ENCODE data around the gene NPB.
A peak's percentile ranks its signal among the peaks of the same experiment; 100 is the strongest.

Gene NPB

DNA sequence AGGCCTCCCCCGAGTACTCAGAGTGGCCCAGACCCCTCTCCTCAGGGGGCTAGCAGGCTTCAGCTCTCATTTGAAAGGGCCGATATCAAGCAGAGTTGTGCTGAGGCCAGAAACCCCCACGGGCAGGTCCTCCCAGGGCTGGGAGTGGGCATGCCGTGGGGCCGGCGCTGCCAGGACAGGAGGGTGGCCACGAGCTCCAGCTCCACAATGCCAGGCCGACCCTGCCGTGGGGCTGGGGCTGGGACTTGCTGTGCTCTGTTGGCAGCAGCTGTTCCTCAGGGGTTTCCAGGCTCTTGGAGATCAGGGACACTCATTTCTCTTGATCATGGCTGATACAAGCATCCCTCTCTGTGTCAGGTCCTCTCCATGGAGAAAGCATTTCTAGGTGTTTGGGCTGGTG, 3.2 kb upstream of the NPB start:
- DNase-seq (ENCODE audit: low read depth in 2 of 2, low spot score in 1 of 2), result no peak

DNA sequence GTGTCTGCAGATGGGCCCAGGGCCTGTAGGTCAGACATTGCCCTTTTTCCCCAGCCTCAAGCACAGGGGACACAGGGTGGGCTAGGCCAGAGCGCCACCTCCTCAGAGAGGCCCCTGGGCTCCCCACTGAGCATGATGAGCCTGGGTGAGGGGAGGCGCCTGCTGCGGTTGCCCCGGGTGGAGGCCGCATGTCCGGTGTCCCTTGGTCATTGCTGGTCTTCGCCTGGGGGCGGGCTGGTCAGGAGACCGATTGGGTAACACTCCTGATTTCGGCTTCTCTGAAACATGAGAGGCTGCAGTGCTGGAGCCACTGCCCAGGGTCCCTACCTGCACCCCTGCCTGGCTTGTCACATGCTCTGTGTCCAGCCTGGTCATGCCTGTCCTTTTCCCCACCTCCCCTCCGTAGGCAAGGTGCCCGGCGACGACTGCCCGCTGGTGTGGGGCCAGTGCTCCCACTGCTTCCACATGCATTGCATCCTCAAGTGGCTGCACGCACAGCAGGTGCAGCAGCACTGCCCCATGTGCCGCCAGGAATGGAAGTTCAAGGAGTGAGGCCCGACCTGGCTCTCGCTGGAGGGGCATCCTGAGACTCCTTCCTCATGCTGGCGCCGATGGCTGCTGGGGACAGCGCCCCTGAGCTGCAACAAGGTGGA, 2.4 kb upstream of the NPB start:
- DNase-seq (ENCODE audit: low read depth in 2 of 2, low spot score in 1 of 2), result no peak

DNA sequence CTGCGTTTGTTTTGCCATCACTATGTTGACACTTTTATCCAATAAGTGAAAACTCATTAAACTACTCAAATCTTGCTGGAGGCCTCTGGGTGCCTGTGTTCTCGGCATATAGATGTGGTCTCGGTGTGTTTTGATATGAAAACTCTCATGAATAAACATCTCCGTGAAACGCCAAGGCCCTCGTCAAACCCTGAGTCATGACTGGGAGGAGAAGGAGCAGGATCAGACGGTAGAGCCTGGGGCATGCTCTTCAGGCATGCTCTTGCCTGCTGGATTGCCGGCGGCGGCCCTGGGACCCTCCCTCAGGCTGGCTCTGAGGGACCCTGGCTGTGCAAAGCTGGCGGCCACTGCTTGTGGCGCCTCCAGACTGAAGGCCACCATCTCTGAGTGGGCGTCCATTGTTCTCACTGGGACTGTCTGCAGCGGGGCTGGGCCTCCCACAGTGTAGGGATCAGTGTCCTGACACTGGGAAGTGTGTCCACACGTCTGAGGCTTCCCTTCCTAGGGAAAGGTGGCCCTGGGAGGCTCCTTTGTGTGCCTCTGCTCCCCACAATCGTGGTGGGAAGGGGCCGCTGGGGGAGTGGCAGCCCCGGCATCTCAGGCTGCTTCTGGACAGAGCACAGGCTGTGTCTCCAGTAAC, 1.7 kb upstream of the NPB start:
- DNase-seq (ENCODE audit: low read depth in 2 of 2, low spot score in 1 of 2), result no peak

DNA sequence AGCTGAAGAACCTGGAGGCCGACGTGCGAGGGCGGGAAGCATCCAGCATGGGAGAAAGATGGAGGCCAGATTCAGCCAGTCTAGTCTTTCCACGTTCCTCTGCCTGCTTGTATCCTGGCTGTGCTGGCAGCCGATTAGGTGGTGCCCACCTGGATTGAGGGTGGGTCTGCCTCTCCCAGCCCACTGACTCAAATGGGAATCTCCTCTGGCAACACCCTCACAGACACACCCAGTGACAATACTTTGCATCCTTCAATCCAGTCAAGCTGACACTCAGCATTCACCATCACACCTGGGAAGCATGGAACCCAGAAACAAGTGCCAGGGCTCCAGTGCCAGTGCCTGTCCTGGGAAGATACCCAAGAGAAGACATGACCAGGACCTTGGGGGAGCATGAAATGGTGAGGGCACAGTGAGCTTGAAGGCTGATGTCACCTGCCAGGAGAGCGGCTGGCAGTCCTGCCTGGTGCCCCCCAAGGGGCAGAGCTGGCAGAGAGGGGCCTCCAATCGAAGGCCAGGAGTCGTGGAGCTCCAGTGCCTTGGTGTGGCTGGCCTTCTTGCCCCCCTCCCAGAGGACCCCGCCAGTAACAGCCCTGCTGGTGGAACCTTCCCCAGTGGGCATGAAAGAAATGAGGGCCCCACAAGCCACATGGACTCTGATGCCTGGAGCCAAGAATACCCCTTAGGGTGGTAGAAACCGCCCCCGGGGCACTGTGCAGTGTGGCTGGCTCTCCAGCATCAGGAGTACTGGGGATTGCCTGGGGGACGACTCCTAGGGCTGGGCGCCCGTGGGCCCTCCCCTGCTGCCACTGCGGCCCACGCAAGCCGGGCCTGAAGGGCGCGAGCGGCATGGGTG, 643 bp upstream of the NPB start:
- no peak for DNase-seq (ENCODE audit: low read depth in 2 of 2, low spot score in 1 of 2)

DNA sequence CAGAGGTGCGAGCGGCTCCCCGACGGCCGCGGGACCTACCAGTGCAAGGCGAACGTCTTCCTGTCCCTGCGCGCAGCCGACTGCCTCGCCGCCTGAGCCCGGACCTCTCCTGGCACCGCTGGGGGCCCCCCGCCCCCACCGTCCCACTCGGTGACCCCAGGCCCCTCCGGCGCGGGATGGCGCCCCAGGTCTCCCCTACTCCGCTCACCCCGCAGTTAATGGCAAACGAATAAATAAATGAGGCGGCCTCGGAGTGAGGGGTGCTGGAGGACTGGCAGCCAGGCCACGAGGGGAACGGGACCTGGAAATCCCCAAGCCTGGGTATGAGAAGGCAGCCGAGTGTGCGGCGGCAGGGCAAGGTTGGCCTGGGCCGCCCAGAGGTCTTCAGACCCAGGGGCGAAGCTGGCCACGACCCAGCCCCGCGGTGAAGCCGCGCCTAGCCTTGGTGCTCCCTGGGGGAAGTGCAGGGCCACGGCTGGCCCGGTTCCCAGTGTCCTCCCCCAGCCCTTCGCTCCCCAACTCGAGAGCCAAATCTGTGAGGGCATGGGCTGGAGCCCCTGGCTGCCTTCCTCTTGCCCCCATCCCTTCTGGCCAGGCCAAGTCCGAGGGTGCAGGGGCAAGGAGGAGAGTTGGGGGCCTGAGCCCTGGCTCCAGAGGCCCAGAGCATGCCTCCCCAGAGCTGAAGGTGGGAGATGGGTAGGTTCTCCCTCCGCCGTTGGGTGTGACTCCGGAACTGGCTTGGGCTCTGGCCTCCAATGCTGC, 796 bp downstream of the NPB start:
- no peak for DNase-seq (ENCODE audit: low read depth in 2 of 2, low spot score in 1 of 2)

DNA sequence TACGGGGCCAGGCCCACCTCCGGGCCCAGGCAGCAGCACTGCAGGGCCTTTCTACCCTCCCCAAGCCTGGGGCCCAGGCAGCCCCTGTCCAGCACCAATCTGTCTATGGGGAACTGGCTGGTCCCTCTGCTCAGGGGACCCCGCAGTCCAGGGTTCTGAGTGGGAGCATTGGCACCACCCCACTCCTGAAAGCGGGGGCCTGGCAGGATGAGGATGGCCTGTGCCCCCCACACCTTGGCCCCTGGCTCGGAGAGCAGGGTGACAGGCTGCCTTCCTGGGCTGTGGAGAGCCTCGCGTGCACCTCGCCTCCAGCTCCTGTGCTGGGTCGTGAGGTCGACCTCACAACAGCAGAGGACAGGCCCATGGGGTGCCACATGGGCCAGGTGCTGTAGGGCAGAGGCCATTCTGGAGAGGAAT, 1.4 kb downstream of the NPB start:
- DNase-seq (ENCODE audit: low read depth in 2 of 2, low spot score in 1 of 2), result no peak

DNA sequence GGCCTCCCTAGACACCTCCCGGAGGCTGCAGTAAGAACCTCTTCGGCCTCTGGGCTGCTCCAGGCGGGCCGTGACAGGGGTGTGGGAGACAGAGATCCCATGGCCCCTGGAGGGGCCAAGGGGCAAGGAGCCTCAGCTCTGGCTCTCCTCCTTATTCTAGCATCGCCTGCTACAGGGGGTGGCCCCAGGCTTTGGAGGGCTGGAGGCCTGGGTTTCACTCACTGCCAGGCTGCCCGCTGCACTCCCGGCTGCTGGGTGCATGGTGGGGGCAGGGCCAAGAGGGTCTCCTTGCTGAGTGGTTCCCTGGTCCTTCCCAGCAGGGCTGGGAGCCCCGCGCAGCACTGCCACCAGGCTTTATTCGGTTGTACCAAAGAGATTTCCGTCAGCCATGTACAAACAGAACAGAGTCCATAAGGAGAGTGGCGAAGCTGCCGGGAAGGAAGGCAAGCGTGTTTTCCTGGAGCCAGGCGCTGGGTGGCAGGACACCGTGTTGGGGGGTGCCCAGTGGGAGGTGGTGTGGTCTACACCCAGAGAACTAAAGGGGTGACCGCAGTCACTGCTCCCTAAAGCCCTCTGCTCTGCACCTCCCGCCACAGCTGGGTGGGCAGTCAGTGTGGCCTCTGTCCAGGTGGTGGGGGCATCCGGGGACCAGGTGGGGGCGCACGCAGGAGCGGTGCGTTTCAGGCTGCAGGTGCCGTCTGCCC, 2.0 kb downstream of the NPB start:
- DNase-seq (ENCODE audit: low read depth in 2 of 2, low spot score in 1 of 2), result no peak

DNA sequence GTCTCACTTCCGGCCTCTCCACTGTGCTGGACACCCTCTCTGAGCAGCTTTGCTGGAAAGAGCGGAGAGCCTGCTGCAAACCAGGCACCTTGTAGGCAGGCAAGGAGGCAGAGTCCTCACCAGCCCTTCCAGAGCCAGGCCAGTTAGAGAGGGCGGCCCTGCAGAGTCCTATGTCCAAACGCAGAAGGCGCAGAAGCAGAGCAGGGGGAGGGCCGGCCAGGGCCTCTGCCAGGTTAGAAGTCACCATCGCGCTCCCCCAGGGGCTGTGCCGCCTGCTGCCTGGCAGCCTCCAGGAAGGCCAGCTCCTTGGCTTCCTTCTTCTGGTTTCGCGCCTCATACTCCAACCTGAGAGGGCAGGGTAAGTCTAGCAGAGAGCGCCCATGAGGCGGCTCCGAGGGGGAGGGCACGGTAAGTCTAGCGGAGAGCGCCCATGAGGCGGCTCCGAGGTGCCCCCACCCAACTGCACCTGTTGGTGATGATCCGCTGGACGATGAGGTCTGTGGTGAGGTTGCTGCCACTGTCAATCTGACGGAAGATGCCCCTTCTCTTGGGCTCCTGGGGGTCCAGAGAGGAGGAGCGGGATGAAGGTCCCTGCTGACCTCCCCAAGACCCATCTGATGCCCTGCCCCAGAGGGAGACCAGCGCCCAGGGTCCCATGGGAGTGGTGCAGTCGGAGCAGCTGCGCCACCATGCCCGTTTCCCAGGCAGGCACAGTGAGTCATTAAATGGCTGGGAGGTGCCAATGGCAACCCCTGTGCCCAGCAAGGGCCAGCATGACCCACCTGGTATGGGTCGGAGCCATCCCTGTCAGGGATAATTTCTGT, 2.8 kb downstream of the NPB start:
- DNase-seq (ENCODE audit: low read depth in 2 of 2, low spot score in 1 of 2), result no peak

DNA sequence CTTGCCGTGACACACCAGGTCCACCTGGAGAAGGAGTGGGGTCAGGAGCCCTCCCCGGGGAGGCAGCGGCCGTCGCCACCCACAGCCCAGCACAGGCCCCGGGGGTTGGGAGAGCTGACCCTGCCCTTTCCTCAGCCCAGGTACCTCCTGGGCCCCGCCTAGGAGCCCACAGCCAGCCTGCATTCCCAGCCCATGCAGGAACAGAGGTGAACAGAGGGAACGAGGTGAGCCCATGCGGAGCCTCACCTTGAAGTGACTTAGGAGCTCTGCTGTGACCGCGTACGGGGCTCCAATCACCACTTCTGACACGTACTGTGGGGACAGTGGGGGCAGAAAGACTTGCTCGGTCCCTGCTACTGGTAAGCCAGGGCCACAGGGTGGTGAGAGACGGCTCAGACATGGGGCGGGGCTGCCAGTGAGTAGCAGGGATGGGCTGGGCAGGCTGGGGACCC, 3.4 kb downstream of the NPB start:
- DNase-seq (ENCODE audit: low read depth in 2 of 2, low spot score in 1 of 2), result no peak

DNA sequence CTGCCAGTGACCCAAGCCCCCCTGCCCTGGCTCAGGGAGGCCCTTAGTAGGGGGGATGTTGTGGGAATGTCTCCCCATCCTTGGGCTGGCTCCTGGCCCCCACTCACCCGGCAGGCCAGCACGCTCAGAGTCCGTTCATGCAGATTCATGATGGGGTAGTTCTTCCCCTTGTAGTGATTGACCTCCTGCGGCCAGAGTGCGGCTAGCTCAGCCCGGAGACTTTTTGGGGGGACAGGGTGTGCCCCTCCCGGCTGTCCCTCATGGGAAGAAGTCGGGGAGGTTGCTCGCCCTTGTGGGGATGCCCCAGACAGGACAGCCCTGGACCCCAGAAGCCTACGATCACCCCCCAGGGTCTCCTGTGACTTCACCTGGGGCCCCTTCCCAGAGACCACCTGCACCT, 4.0 kb downstream of the NPB start:
- no peak for DNase-seq (ENCODE audit: low read depth in 2 of 2, low spot score in 1 of 2)

DNA sequence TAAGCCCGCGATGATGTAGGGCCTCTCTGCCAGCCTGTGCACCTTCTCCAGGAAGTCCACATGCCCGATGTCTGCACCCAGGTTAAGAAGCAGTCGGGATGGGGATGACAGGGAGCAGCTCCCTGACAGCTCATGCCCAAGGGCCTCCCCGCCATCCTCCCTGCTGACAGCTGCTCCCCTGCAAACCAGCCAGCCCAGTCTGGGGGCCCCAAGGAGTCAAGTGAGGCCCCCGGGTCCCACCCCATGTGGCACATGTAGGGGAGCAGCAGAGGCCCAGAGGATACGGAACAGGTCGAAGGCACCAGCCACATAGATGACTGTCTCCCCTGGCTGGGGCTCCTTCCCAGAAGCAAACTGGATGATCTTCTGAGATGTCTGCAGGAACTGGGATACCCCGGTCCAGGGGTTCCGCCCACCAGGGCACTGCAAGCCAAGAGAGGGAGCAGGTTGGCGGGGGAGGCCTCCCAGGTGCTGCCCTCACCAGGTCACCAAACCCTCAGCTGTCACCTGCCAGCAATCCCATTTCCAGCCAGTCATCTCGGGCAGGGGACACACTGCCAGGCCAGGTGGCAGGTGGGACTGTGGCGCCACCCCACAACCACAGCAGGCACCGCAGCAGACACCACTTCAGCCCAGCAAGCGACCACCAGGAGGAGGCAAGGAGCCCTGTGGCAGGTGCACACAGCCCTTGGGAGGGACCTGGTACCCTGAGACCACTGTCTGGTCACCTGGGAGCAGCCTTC, 4.6 kb downstream of the NPB start:
- no peak for DNase-seq (ENCODE audit: low read depth in 2 of 2, low spot score in 1 of 2)

DNA sequence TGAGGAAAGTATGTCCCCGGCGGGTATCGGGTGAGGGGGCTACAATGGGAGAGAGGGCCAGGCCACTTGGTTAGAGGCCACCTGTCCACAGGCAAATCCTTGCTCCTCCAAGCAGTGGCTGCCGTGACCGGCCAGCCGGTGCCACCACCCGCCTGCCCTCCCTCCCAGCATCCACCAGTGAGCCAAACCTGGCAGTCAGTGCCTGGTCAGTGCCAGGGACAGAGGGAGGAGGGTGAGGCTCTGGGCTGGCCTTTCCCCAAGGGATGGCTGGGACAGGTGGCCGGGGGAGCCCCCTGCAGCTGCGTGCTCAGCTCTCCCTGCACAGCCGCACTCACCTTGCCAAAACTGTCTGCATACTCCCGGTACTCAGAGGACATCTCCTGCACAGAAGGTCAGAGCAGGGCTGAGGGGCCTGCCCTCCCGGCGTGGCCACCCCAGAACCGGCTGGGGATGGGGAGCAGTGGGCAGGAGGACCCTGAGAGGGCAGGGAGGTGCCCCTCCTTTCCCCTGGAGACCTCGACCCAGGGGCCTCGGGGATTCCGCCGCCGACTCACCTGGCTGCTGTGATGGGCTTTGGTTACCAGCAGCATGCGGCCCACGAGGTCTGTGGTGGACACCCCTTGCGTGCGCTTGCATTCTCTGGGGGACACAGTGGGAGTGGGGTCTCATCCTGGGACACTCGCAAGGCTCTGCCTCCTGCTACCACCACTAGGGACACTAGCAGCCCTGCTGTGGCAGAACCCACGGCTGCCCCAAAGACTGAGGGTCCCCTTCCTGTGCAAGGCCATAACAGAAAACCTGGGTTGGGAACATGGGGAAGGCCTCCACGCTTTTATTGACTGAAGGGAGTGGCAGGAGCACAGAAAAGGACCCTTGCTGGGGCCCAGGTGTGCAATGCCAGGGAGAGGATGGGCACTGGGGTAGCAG, 5.4 kb downstream of the NPB start:
- no peak for DNase-seq (ENCODE audit: low read depth in 2 of 2, low spot score in 1 of 2)

DNA sequence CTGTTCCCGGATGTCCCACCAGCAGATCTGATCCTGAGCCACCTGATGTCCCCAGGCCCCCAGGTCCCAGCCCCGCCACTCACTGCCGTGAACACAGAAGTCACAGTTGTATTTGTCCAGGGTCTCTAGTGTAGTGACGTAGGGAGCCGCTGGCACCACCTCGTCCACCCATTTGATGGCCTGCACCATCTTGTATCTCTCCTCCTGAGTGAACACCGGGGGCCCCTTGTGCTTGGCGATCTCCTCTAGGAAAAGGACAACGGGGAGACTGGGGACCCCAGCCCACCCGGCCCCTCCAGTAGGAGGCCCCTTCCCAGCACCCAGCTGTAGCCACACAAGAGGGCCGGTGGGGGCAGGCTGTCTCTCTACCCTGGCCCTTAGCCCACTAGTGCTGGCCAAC, 6.8 kb downstream of the NPB start:
- no peak for DNase-seq (ENCODE audit: low read depth in 2 of 2, low spot score in 1 of 2)

DNA sequence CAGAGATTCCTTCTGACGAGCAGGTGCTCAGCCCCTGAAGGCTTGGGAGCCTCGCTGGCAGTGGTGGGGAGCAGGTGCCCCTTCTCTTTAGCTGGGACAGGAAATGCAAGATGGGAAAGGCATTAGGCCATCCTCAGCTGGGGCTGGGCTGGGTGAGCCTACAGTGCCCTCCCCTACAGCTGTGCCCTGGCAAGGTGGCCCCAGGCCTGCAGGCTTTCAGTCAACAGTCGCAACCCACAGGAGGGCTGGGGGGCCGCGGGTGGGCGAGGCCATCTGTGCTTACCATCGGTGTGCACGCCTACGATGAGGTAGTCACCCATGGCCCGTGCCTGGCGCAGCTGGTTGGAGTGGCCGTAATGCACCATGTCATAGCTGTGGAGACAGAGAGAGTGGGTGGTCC, 7.2 kb downstream of the NPB start:
- DNase-seq (ENCODE audit: low read depth in 2 of 2, low spot score in 1 of 2), result no peak

DNA sequence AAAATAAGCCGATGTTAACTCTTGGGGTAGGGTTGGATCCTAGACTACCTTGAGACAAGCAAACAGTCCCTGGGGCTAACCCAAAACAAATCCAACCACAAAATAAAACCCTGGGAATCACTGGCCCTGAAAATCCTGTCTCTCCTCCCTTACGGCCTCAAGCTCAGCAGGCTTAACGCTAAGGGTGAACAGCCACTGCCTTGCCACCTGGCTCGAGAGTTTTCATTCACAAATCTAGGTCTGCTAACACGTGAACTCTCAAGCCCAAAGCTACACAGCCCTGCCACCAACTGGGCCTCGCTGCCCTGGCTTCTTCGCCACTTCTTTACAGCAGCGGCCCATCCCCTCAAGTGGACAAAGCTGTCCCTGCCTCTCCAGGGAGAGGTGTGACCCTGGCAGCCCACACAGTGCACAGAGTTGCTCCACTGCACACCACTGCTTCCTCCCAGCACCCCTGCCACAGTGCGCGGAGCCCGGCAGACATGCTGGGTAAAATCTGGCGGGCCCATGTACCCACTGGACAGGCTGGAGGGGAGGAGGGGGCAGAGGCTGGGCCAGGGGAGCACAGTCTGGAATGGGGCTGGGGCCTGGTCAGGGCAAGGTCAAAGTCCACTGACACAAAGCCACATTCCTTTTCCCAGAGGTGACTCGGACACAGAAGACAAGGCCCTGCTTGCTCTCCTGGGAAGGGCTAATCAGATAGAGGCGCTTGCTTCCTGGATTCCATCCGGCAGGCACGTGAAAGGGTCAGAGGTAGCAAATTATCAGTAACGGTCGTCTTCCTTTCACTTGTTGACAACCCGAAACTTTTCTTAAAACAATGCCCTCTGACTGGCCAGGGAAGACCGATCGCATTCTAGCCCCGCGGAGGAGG, 8.2 kb downstream of the NPB start:
- no peak for DNase-seq (ENCODE audit: low read depth in 2 of 2, low spot score in 1 of 2)

DNA sequence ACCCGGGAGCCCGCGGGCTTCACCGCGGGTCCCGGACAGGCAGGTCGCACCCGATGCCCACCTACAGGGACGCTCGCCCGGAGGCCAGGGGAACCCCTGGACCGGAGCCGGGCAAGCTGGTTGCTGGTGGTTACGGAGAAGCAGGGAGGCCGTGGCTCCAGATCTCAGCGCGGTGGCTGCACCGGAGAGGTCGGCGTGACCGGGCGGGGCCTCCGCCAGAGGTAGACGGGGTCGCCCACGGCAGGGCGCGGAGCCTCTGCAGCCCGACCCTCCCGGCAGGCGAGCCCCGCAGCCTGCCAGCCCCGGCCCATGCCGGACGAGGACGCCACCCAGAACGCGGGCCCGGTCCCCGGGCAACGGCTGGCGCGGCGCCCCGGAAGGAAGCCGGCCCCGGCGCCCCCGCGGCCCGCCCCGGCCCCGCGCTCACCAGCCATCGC, 8.8 kb downstream of the NPB start:
- DNase-seq (ENCODE audit: low read depth in 2 of 2, low spot score in 1 of 2), result no peak

DNA sequence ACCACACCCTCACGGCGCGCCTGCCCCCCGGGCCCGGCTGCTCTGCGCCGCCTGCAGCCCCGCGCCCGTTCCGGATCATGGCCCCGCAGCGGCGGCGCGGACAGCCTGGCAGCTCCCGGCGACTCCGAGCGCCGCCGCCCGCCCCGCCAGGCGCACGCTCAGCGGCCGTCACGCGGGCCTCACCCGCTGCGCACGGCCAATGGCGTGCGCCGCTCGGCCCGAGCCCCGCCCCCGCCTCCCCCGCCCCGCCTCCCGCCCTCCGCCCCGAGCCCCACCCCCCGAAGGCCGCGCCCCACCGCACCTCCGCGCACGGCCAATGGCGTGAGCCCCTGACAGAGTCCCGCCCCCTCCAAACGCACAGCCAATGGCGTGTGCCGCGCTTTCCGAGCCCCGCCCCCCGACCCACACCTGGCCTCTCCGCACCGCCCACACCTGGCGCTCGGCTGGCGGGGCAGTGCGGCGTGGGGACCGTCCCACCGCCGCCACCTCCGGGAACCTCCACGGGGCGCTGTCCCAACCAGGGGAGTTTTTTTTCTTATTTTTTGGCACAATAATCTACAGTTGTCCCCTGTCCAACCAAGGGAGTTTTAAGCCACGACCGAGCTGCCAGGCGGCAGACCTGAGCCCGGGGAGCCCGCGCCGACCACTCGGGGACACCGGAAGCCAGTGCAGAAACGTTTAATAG, 9.4 kb downstream of the NPB start, which contains the start of gene PCYT2:
TSS of gene PCYT2 (minus strand) at position 123 of the 685 bp plus-strand sequence. CDS start at position 79, 44 bp downstream.
- peak; percentile 76 to 87 for DNase-seq (ENCODE audit: low read depth in 2 of 2, low spot score in 1 of 2)

All from stimulated activated CD8-positive, alpha-beta memory T cell treated with anti-CD3 and anti-CD28 coated beads, Interleukin-4, amount 100 ng/mL, for 4 hours (primary cell).